Caco-2 (cell line): Measurements from ENCODE around the gene RGS7. TPM values are rescaled to one million over a fixed set of nuclear protein-coding genes. Genes with fewer than 3 reads are reported as not detected.

ENCODE experiments used
- BruUV-seq: library from RNA; stranded (reverse); fragments of 400-500 nt; replicated peaks from 2 replicates; lab custom pipeline; 2021; lab: Mats Ljungman, UMichigan
- CTCF ChIA-PET: fragments of 300-600 bp; sonication (Branson Sonifier 250); formaldehyde crosslinking; loops from one replicate; lab custom pipeline; 2022; ENCODE audit warnings: antibody characterized with exemption; lab: Charles Lee
- POLR2A ChIA-PET: fragments of 300-600 bp; sonication (Branson Sonifier 250); formaldehyde crosslinking; loops from one replicate; lab custom pipeline; 2022; ENCODE audit warnings: antibody characterized with exemption; lab: Charles Lee
- DNase-seq, 2 experiments: peaks; one replicate each; pipeline versions ENCODE4 v3.0.0 to v3.0.0-alpha.2; 2020 to 2022
- H3K27me3 ChIP-seq: replicated peaks from 2 replicates; pipeline ENCODE4 v1.6.0; 2011; ENCODE audit warnings: low read length; ENCODE audit not compliant: control insufficient read depth, insufficient read depth
- H3K36me3 ChIP-seq: 2 replicates; pipeline ENCODE4 v1.5.1; 2011; ENCODE audit warnings: low read length; ENCODE audit not compliant: control insufficient read depth, insufficient read depth
- H3K4me1 ChIP-seq: fragments of 250-450 bp; sonication (Bioruptor Pico); 2 replicates; pipeline ENCODE4 v1.5.1; 2020; ENCODE audit warnings: mild to moderate bottlenecking
- H3K4me3 ChIP-seq: 2 replicates; pipeline ENCODE4 v1.5.1; 2011; ENCODE audit warnings: low read depth, mild to moderate bottlenecking, control low read depth, low read length
- H3K9me3 ChIP-seq: fragments of 250-450 bp; sonication (Bioruptor Pico); 2 replicates; pipeline ENCODE4 v1.5.1; 2020; ENCODE audit warnings: mild to moderate bottlenecking, moderate library complexity
- H3K27ac Mint-ChIP-seq: one replicate; pipeline ENCODE4 v1.8.0; 2022; ENCODE audit warnings: mixed read lengths; ENCODE audit not compliant: unreplicated experiment
- H3K27me3 Mint-ChIP-seq: one replicate; pipeline ENCODE4 v1.8.0; 2022; ENCODE audit warnings: mixed read lengths; ENCODE audit not compliant: insufficient read depth, unreplicated experiment
- H3K36me3 Mint-ChIP-seq: one replicate; pipeline ENCODE4 v1.8.0; 2022; ENCODE audit warnings: mild to moderate bottlenecking, mixed read lengths; ENCODE audit not compliant: insufficient read depth, unreplicated experiment
- H3K4me1 Mint-ChIP-seq: one replicate; pipeline ENCODE4 v1.8.0; 2022; ENCODE audit warnings: low read depth, mixed read lengths; ENCODE audit not compliant: unreplicated experiment
- H3K4me3 Mint-ChIP-seq: one replicate; pipeline ENCODE4 v1.8.0; 2022; ENCODE audit warnings: mild to moderate bottlenecking, moderate library complexity, mixed read lengths; ENCODE audit not compliant: unreplicated experiment
- H3K9me3 Mint-ChIP-seq: one replicate; pipeline ENCODE4 v1.8.0; 2022; ENCODE audit warnings: mixed read lengths; ENCODE audit not compliant: unreplicated experiment
- CTCF ChIP-seq, 2 experiments: fragments of 200-600 bp in 1 of 2; IDR thresholded peaks; 1 replicate in 1 of 2; 2 replicates in 1 of 2; pipeline versions ENCODE4 v1.5.1 to v1.8.0; 2011 to 2022; ENCODE audit warnings: antibody characterized with exemption in 1 of 2, control low read depth in 1 of 2, inconsistent platforms in 1 of 2, low read depth in 1 of 2, low read length in 1 of 2, mild to moderate bottlenecking in 1 of 2, moderate library complexity in 1 of 2; ENCODE audit not compliant: insufficient read depth in 1 of 2, severe bottlenecking in 1 of 2, unreplicated experiment in 1 of 2
- intact Hi-C: fragments of 100-400 bp; cut with micrococcal nuclease; formaldehyde crosslinking; loops from one replicate; pipeline ENCODE4 v1.10.0; 2022; ENCODE audit not compliant: unreplicated experiment
- total RNA-seq: library from RNA; stranded (reverse); gene quantifications from 2 replicates; pipeline ENCODE4 v1.2.3, GENCODE V29; 2022

Gene RGS7
- total RNA-seq, 1 experiment from 2014 or later, result not detected

GRCh38 chr1:240772131-240772530, 584.9 kb downstream of the RGS7 start:
- CTCF ChIA-PET, result no interaction called here
- H3K4me1 Mint-ChIP-seq, result peaks cover 17% of the 10 kb centered on the region
- no peak for DNase-seq

GRCh38 chr1:240771450-240771849, 585.6 kb downstream of the RGS7 start:
- ChIA-PET POLR2A (no interaction called here), CTCF (no interaction called here)
- peaks cover 19% of the 10 kb centered on the region for H3K9me3 ChIP-seq
- no peaks in the 10 kb centered on the region for H3K36me3 ChIP-seq
- H3K4me1 ChIP-seq, result peaks cover 7% of the 10 kb centered on the region
- Mint-ChIP-seq H3K27ac (no peak overlapping the region), H3K4me3 (no peak overlapping the region), H3K4me1 (peaks cover 11% of the 10 kb centered on the region), H3K27me3 (no peaks in the 10 kb centered on the region), H3K9me3 (peaks cover 10% of the 10 kb centered on the region), H3K36me3 (no peaks in the 10 kb centered on the region)
- BruUV-seq, result no TSS peak
- DNase-seq, result no peak
- TF ChIP-seq CTCF (IDR thresholded peaks at IDR 0.05; ENCODE audit: insufficient read depth in 1 of 2, low read depth in 1 of 2, low read length in 1 of 2, severe bottlenecking in 1 of 2, unreplicated experiment in 1 of 2), result no peak
- H3K4me3 ChIP-seq, result no peak overlapping the region
- intact Hi-C loops, result no loop called here
- H3K27me3 ChIP-seq, result no peaks in the 10 kb centered on the region

More at GRCh38 chr1:240772131-240772530, 584.9 kb downstream of the RGS7 start:
- Mint-ChIP-seq H3K36me3 (no peaks in the 10 kb centered on the region), H3K9me3 (peaks cover 10% of the 10 kb centered on the region), H3K4me3 (no peak overlapping the region), H3K27me3 (no peaks in the 10 kb centered on the region), H3K27ac (no peak overlapping the region)
- POLR2A ChIA-PET, result no interaction called here
- no peaks in the 10 kb centered on the region for H3K27me3 ChIP-seq
- TF ChIP-seq CTCF (IDR thresholded peaks at IDR 0.05; ENCODE audit: insufficient read depth in 1 of 2, low read depth in 1 of 2, low read length in 1 of 2, severe bottlenecking in 1 of 2, unreplicated experiment in 1 of 2), result no peak
- H3K36me3 ChIP-seq, result no peaks in the 10 kb centered on the region
- no TSS peak for BruUV-seq
- peaks cover 14% of the 10 kb centered on the region for H3K9me3 ChIP-seq
- intact Hi-C loops, result no loop called here
- no peak overlapping the region for H3K4me3 ChIP-seq
- H3K4me1 ChIP-seq, result peaks cover under 1% of the 10 kb centered on the region

- CTCF ChIA-PET, result no interaction called here
- Histone ChIP-seq H3K9me3 (peaks cover 34% of the 10 kb centered on the region), H3K27me3 (no peaks in the 10 kb centered on the region), H3K4me3 (no peak overlapping the region), H3K36me3 (no peaks in the 10 kb centered on the region), H3K4me1 (peaks cover 21% of the 10 kb centered on the region)
- DNase-seq, result no peak
- H3K4me3 Mint-ChIP-seq, result no peak overlapping the region
- no peaks in the 10 kb centered on the region for H3K27me3 Mint-ChIP-seq
- intact Hi-C loops, result no loop called here
- POLR2A ChIA-PET, result no interaction called here
- no peak for TF ChIP-seq CTCF (IDR thresholded peaks at IDR 0.05; ENCODE audit: insufficient read depth in 1 of 2, low read depth in 1 of 2, low read length in 1 of 2, severe bottlenecking in 1 of 2, unreplicated experiment in 1 of 2)
- peaks cover 17% of the 10 kb centered on the region for H3K4me1 Mint-ChIP-seq
- BruUV-seq, result no TSS peak
- H3K27ac Mint-ChIP-seq, result no peak overlapping the region
- peaks cover 16% of the 10 kb centered on the region for H3K36me3 Mint-ChIP-seq
- peaks cover 30% of the 10 kb centered on the region for H3K9me3 Mint-ChIP-seq
Measured at GRCh38 chr1:240768979-240769378, 588.0 kb downstream of the RGS7 start.
